Neural cell (in vitro differentiated cells): ENCODE measurements around the gene RAE1.

Experiments
- CTCF ChIP-seq: fragments of 450-650 bp; IDR thresholded peaks from 2 replicates; pipeline ENCODE4 v1.5.1; 2014; ENCODE audit warnings: antibody characterized with exemption, mild to moderate bottlenecking, moderate library complexity; ENCODE audit not compliant: poor library complexity, severe bottlenecking
- REST ChIP-seq: IDR thresholded peaks from 2 replicates; pipeline ENCODE4 v1.6.1; 2012; ENCODE audit warnings: borderline replicate concordance
- TAF1 ChIP-seq: IDR thresholded peaks from 2 replicates; pipeline ENCODE4 v1.6.1; 2012; ENCODE audit warnings: low read depth

GRCh38 chr20:57421253-57422220 lies 70.5 kb downstream of the RAE1 start:
- TF ChIP-seq CTCF (no peak), TAF1 (no peak), REST (no peak)
